NCI-H226 (cell line): Measurements from ENCODE around the gene MCMBP.
"Not testable (repeated sequence)": the region's sequence is repeated elsewhere in the genome, so short reads cannot be mapped to it uniquely, and the experiment has no call there.

ENCODE experiments used
- DNase-seq: peaks from one replicate; pipeline ENCODE4 v3.0.0-alpha.2; 2015

MCMBP gene, protein sequence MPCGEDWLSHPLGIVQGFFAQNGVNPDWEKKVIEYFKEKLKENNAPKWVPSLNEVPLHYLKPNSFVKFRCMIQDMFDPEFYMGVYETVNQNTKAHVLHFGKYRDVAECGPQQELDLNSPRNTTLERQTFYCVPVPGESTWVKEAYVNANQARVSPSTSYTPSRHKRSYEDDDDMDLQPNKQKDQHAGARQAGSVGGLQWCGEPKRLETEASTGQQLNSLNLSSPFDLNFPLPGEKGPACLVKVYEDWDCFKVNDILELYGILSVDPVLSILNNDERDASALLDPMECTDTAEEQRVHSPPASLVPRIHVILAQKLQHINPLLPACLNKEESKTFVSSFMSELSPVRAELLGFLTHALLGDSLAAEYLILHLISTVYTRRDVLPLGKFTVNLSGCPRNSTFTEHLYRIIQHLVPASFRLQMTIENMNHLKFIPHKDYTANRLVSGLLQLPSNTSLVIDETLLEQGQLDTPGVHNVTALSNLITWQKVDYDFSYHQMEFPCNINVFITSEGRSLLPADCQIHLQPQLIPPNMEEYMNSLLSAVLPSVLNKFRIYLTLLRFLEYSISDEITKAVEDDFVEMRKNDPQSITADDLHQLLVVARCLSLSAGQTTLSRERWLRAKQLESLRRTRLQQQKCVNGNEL

DNA sequence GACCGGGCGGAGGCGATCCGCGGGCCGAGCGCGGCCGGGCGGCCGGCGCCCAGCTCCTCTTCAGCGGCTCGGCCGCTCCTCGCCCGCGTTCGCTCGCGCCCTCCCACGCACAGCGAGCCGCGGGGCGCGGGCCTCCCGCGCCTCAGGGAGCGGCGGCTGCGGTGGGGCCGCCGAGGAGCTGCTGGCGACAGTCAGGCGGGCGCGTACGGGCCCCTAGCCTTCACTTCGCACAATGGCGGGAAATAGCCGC is at the start of gene MCMBP:
TSS of gene MCMBP (minus strand) at position 234 of the 250 bp plus-strand sequence. CDS start 259 bp downstream, outside the sequence.
- no peak for DNase-seq

DNA sequence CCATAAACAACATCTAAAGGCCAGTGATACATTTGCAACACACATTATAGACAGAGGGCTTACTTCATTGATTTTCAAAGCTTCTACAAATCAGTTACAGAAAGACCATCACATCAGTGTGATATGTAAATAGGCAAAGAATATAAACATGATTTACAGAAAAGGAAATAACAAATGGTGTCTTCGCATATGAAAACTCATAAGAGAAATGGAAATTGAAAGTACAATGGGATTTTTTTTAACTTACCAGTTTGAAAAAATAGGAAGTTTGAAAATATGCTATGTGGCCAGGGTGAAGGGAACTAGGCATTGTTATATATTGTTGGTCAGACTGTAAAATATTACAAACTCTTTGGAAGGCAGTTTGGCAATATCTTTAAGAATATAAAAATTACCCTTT is 47.2 kb upstream of the MCMBP start:
- no peak for DNase-seq

DNA sequence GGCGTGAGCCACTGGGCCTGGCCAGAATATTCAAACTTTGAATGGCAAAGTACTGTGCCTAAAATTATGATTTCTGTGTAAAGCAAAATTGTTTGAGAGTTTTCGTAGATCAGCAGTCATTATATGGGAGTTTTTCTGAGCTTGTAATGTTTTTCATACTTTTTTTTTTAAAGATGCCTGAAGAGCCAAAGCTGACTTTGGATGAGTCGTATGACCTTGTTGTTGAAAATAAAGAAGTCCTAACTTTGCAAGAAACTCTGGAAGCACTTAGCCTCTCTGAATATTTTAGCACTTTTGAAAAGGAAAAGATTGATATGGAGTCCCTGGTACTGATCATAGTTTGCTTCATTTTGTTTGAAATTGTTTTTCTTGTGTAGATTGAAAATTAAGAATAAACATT is 46.6 kb upstream of the MCMBP start:
- DNase-seq, result no peak

- DNase-seq, result no peak
These were observed 45.1 kb upstream of the MCMBP start for GRCh38 chr10:119917777-119918176.

- DNase-seq, result no peak
These were observed 38.0 kb upstream of the MCMBP start for GRCh38 chr10:119910689-119911088.

GRCh38 chr10:119908166-119908565 is 35.5 kb upstream of the MCMBP start:
- no peak for DNase-seq

GRCh38 chr10:119907695-119908094 is 35.1 kb upstream of the MCMBP start:
- DNase-seq, result not testable (repeated sequence)

- DNase-seq, result no peak
These were observed 31.5 kb upstream of the MCMBP start for GRCh38 chr10:119903946-119904666.

DNA sequence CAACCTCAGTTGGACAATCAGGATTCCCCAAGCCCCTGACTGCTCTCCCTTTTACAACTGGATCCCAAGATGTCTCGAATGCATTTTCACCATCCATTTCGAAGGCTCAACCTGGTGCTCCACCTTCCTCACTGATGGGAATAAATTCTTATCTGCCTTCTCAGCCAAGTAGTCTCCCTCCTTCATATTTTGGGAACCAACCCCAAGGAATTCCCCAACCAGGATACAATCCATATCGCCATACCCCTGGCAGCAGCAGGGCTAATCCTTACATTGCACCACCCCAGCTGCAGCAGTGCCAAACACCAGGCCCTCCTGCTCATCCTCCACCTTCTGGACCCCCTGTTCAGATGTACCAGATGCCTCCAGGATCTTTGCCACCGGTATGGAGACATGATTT is 25.9 kb upstream of the MCMBP start:
- DNase-seq, result no peak

DNA sequence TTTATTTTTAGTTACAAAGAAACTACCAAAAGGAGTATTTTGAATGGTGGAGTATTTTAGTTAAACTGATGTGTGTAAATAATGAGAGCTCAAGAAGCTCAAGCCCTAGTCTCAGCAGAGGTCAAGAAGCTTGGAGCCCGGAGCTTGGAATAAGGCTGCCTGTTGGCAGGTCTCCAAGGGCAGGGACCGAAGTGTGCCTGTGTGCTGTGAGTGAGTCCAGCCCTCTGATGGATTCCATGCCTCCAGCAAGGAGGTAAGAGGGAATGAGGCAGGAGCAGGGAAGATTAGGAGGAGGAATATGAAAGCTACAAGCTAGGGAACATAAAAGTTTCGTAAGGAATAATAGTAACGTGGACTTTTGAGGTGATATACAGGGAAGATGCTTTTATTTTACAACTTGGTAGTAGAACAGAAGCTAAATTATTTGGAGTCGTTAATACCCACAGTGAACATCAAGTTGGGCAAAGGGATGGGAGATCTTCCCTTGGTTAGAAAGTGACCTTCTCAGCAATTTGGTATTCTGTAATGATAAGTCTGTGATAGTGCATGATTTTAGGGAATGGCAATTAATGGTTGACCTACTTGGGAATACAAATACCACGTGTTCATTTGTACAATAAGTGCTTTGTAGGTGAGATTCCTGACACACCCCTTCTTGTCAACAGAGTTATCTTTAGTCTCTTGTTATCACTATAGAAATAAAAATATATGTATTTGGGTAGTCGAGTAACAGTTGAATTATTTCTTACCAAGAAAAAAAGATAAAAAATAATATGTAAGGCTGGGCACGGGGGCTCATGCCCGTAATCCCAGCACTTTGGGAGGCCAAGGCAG is 24.5 kb upstream of the MCMBP start:
- DNase-seq, result no peak

DNA sequence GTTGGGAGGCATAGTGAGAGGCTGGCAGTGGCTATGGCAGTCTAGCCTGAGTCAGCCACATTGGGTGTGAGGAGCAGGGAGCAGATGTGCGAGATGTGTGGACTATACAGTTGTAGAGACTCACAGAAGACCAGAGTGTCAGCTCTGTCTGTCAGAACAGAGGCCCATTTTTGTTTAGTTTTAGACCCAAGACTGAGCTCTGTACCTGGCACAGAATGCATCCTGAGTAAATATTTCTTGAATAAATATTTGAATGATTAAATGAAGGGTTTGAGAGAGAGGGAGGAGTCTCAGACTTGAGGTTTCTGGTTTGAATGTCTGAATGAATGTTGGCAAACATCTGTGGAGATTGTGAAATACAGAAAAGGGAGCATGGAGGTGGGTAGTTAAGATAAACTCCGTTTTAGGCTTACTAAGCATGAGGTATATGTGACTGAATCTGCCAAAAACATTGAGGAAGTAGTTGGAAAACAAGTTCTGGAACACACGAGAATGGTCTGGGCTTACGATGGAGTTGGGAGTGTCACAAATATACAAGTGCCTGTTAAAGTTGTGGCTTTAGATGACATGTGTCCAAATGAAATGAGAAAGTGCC is 23.5 kb upstream of the MCMBP start:
- peak; percentile 73 for DNase-seq

DNA sequence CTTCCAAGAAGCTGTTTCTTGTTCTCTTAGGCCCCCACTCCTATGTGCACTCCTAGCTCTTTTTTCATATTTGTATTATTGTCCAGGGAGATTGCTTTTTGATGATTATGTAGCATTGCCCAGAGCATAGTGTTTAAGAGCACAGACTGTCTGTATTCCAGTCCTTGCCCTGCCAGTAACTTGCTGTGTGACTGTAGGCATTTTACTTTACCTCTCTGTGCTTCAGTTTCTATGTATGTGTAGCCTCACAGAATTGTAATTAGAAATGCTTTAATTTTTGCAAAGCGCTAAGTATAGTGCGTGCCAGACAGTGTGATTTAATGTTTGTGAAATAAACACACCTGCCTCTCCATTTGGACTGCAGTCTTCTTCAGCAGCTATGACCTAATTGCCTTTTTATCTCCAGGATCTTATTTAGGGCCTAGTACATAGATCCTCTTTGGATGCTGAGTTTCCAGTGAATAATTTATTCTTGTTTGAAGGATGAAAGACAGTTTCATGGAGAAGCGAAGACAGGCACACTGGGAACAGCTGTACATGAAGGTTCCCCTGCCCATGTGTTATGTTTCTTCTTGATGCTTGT is 21.3 kb upstream of the MCMBP start:
- DNase-seq, result no peak

DNA sequence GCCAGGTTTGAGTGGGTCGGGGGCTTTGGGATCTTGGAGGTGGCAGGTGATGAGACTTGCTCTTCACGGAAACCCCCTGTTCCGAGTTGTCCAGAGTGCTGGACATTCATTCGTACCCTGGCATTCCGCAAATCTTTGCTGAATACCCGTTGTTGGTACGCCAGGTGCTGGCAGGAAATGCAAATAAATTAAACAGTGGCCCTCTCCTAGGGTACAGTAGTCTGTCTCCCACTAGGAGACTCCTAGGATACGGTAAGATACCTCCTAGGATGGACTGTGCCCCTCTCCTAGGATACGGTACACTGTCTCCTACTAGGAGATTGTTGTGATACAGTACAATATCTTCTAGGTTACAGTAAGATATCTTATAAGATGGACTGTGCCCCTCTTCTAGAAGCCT is 20.4 kb upstream of the MCMBP start:
- no peak for DNase-seq

DNA sequence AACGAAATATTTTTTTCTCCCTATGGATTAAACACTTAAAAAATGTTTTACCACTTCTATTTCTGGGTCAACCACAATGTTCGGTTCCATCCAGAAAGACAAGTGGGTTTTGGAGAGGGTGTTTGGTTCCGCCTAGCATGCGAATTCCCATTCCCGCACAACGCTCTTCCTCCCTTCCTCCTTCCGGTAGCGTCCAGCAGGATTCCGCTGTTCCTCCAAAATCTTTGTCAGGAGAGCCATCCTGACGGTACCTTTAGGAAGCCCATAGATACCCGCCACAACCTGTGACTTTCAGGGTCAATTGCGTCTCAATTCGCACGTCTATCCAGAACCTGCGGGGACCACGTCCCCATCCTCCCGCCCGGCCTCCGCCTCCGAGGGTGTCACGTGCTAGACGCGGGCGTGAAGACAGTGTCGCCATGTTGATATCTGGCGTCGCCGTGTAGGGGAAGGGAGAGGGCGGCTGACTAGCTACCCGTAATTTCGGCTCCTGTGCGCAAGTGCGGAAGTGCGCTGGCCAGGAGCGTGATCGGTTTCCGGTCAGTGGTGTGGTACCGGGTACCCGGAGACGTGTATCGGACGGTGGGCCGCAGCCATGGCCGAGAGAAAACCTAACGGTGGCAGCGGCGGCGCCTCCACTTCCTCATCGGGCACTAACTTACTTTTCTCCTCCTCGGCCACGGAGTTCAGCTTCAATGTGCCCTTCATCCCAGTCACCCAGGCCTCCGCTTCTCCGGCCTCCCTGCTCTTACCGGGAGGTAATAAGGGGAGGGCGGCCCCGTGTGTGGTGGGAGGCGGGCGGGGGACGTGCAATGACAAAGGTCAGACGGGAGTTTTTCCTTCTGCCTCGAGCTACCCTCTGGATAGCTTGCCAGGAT is 19.8 kb upstream of the MCMBP start, which contains the start of gene SEC23IP:
TSS of gene SEC23IP (plus strand) at position 543 of the 878 bp plus-strand sequence. CDS start at position 596, 53 bp downstream.
- DNase-seq, result peak; percentile 86

DNA sequence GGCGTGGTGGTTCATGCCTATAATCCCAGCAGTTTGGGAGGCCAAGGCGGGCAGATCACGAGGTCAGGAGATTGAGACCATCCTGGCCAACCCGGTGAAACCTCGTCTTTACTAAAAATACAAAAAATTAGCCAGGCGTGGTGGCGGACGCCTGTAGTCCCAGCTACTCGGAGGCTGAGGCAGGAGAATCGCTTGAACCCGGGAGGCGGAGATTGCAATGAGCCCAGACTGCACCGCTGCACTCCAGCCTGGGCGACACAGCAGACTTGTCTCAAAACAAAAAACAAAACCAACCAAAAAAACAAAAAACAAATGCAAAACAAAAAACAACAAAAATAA is 19.2 kb upstream of the MCMBP start:
- not testable (repeated sequence) for DNase-seq

GRCh38 chr10:119890307-119890706 is 17.7 kb upstream of the MCMBP start:
- DNase-seq, result not testable (repeated sequence)

- not testable (repeated sequence) for DNase-seq
These were observed 16.6 kb upstream of the MCMBP start for GRCh38 chr10:119889201-119889600.

DNA sequence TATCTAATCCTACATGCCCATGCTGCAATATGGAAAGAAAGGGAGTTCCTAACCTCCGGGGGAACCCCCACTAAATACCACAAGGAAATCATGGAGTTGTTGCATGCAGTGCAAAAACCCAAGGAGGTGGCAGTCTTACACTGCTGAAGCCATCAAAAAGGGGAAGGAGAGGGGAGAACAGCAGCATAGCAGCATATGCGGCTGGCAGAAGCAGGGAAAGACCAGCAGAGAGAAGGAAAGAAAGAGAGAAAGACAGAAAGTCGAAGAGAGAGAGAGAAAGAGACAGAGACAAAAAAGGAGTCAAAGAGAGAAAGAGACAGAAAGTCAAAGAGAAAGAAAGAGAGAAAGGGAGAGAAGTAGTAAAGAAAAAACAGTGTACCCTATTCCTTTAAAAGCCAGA is 16.1 kb upstream of the MCMBP start:
- not testable (repeated sequence) for DNase-seq

DNA sequence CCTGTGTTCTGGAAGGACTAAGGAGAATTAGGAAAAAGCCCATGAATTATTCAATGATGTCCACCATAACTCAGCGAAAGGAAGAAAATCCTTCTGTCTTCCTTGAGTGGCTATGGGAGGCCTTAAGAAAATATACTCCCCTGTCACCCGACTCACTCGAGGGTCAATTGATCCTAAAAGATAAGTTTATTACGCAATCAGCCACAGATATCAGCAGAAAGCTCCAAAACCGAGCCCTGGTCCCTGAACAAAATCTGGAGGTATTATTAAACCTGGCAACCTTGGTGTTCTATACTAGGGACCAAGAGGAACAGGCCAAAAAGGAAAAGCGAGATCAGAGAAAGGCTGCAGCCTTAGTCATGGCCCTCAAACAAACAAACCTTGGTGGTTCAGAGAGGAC is 13.4 kb upstream of the MCMBP start:
- not testable (repeated sequence) for DNase-seq

GRCh38 chr10:119883901-119884611 is 11.4 kb upstream of the MCMBP start:
- not testable (repeated sequence) for DNase-seq

GRCh38 chr10:119878524-119878923 is 5.9 kb upstream of the MCMBP start:
- DNase-seq, result peak; percentile 9
